Adrenal gland (tissue), 12 donors: ENCODE measurements around the gene ARHGAP26. TPM values are rescaled to one million over a fixed set of nuclear protein-coding genes. Genes with fewer than 3 reads are reported as not detected.

ENCODE experiments used
- DNase-seq, 7 donors: peaks; one replicate each; pipeline ENCODE4 v3.0.0-alpha.2; 2019 to 2020
- H3K27ac ChIP-seq, 5 donors: fragments of 200-600 bp; sonication (generic) in 4 of 5; 1 replicate in 3 of 5; 2 replicates in 2 of 5; pipeline versions ENCODE4 v1.5.1 to v1.8.0; 2016 to 2020; ENCODE audit warnings: mild to moderate bottlenecking in 1 of 5
- H3K27me3 ChIP-seq: fragments of 200-600 bp; 2 replicates; pipeline ENCODE4 v1.8.0; 2021
- H3K36me3 ChIP-seq, 2 donors: fragments of 200-600 bp; replicated peaks in 1 of 2; 1 replicate in 1 of 2; 2 replicates in 1 of 2; pipeline versions ENCODE4 v1.5.1 to v1.8.0; 2018 to 2022
- H3K4me1 ChIP-seq, 2 donors: fragments of 200-600 bp; replicated peaks in 1 of 2; 1 replicate in 1 of 2; 2 replicates in 1 of 2; pipeline versions ENCODE4 v1.5.1 to v1.8.0; 2018 to 2021
- H3K4me3 ChIP-seq, 4 donors: fragments of 200-600 bp; sonication (generic) in 3 of 4; one replicate each; pipeline ENCODE4 v1.5.1; 2016 to 2018
- H3K9me3 ChIP-seq, 3 donors: fragments of 200-600 bp; sonication (generic) in 1 of 3; replicated peaks in 1 of 3; 1 replicate in 2 of 3; 2 replicates in 1 of 3; pipeline versions ENCODE4 v1.5.1 to v1.8.0; 2016 to 2021
- CTCF ChIP-seq, 6 experiments: fragments of 450-650 bp in 4 of 6; fragments of 200-600 bp in 2 of 6; sonication (generic) in 1 of 6; IDR thresholded peaks; 1 replicate in 5 of 6; 2 replicates in 1 of 6; pipeline versions ENCODE4 v1.5.1 to v1.8.0; 2016 to 2021; ENCODE audit warnings: antibody characterized with exemption in 6 of 6, mild to moderate bottlenecking in 2 of 6, moderate library complexity in 1 of 6
- POLR2A ChIP-seq, 2 donors: fragments of 450-650 bp; IDR thresholded peaks; one replicate each; pipeline ENCODE4 v1.6.1; 2017; ENCODE audit warnings: antibody characterized with exemption in 2 of 2, mild to moderate bottlenecking in 2 of 2, moderate library complexity in 1 of 2
- WGBS, 4 donors: extraction: QIAGEN DNeasy Blood & Tissue Kit in 2 of 4; methylation state at CpG; one replicate each; pipeline versions ENCODE4 v1.1.5 to v1.1.7; 2013 to 2017; 5-methylcytosine and 5-hydroxymethylcytosine counted together
- intact Hi-C, 2 donors: fragments of 100-400 bp; cut with DNase I; formaldehyde crosslinking; loops; one replicate each; pipeline versions ENCODE4 v1.14.1 to v1.15.0; 2022 to 2023
- polyA plus RNA-seq, 3 donors: library from polyadenylated mRNA; stranded (reverse); fragments of 200-250 nt in 2 of 3; fragments of 350-450 nt in 1 of 3; fragmentation: Illumina TruSeq in 1 of 3; extraction: RNeasy Lipid Tissue Mini Kit (QIAGEN cat#74804) in 1 of 3; gene quantifications; one replicate each; pipeline ENCODE4 v1.2.3, GENCODE V29; 2013 to 2014
- total RNA-seq, 9 donors: library from RNA; depleted of rRNA in 4 of 9; stranded (reverse); fragments of >200 nt in 4 of 9; fragments of 120-200 nt in 1 of 9; fragmentation: NEBNext Ultra II Directional in 1 of 9; extraction: Animal tissue kit (Norgen Biotek cat#: 25700) in 1 of 9; gene quantifications; one replicate each; pipeline versions ENCODE4 v1.1.0 to v1.2.4, GENCODE V29; 2013 to 2023
- donor health status: healthy with polysubstance abuse.
- donor health status: Bipolar disorder and iron deficiency.
- donor health status: DM: yes; HTN: yes; CAD: no.
- donor health status: DM: no; HTN: no; CAD: no.
- donor health status: DM: no; HTN: no; CAD: no.
- donor health status: DM: yes; HTN: yes; CAD: no.

ARHGAP26 gene
- total and polyA plus RNA-seq, 12 donors: 3.0 to 21.7 (median 10.8) TPM

GRCh38 chr5:143119881-143120341 is 349.7 kb downstream of the ARHGAP26 start:
- 85 to 93% (median 89%) methylated on average over 3 of the region's 3 CpGs for WGBS, 4 donors
- intact Hi-C loops: no loop called here
- no peak overlapping the region for H3K4me3 ChIP-seq
- H3K9me3 ChIP-seq: no peaks in the 10 kb centered on the region
- no peak overlapping the region for H3K27ac ChIP-seq
- no peaks in the 10 kb centered on the region for H3K27me3 ChIP-seq
- TF ChIP-seq CTCF (IDR thresholded peaks at IDR 0.05) (no peak), POLR2A (IDR thresholded peaks at IDR 0.05) (no peak)
- no peak for DNase-seq
- H3K36me3 ChIP-seq: no peaks in the 10 kb centered on the region
- H3K4me1 ChIP-seq: no peaks in the 10 kb centered on the region

GRCh38 chr5:143120460-143121134 is 350.4 kb downstream of the ARHGAP26 start:
- WGBS, 4 donors: 87 to 96% (median 93%) methylated on average over 5 of the region's 5 CpGs
- Histone ChIP-seq H3K4me3 (no peak overlapping the region), H3K9me3 (no peaks in the 10 kb centered on the region), H3K36me3 (no peaks in the 10 kb centered on the region), H3K27me3 (no peaks in the 10 kb centered on the region), H3K27ac (no peak overlapping the region), H3K4me1 (no peaks in the 10 kb centered on the region)
- no peak for DNase-seq
- intact Hi-C loops: no loop called here
- TF ChIP-seq POLR2A (IDR thresholded peaks at IDR 0.05) (no peak), CTCF (IDR thresholded peaks at IDR 0.05) (no peak)

GRCh38 chr5:143121135-143121475 is 350.9 kb downstream of the ARHGAP26 start:
- Histone ChIP-seq H3K27me3 (no peaks in the 10 kb centered on the region), H3K9me3 (no peaks in the 10 kb centered on the region), H3K27ac (no peak overlapping the region), H3K4me1 (no peaks in the 10 kb centered on the region), H3K36me3 (no peaks in the 10 kb centered on the region), H3K4me3 (no peak overlapping the region)
- TF ChIP-seq POLR2A (IDR thresholded peaks at IDR 0.05) (no peak), CTCF (IDR thresholded peaks at IDR 0.05) (no peak)
- no peak for DNase-seq
- 92 to 98% (median 96%) methylated on average over 3 of the region's 3 CpGs for WGBS, 4 donors
- intact Hi-C loops: no loop called here

- no peaks in the 10 kb centered on the region for H3K9me3 ChIP-seq
- H3K36me3 ChIP-seq: no peaks in the 10 kb centered on the region
- DNase-seq: no peak
- intact Hi-C loops: no loop called here
- no peaks in the 10 kb centered on the region for H3K27me3 ChIP-seq
- no peak overlapping the region for H3K4me3 ChIP-seq
- 83 to 95% (median 86%) methylated on average over 3 of the region's 3 CpGs for WGBS, 4 donors
- H3K27ac ChIP-seq: no peak overlapping the region
- H3K4me1 ChIP-seq: peaks cover 15 to 20% of the 10 kb centered on the region in 2 donors
- TF ChIP-seq CTCF (IDR thresholded peaks at IDR 0.05) (no peak), POLR2A (IDR thresholded peaks at IDR 0.05) (no peak)
These were observed 354.4 kb downstream of the ARHGAP26 start for GRCh38 chr5:143124593-143124992.
